OCI-LY3 (cell line): ENCODE measurements around the gene EIF5A.

Source experiments
- CTCF ChIP-seq: fragments of 200-600, 300-600 bp; sonication (generic); IDR thresholded peaks from 2 replicates; pipeline ENCODE4 v1.5.1; 2014; ENCODE audit warnings: antibody characterized with exemption, low read length, low read depth
- EZH2phosphoT487 ChIP-seq: fragments of 200-600 bp; shearing (Covaris generic); IDR thresholded peaks from 2 replicates; pipeline ENCODE4 v1.6.1; 2018; ENCODE audit warnings: antibody characterized with exemption, mixed run types, low read depth

GRCh38 chr17:7356072-7356549 lies 48.7 kb downstream of the EIF5A start:
- TF ChIP-seq CTCF (peak; percentile 75), EZH2phosphoT487 (no peak)
